K562 (cell line): ENCODE data around the gene API5. TPM values are rescaled to one million over a fixed set of nuclear protein-coding genes. Genes with fewer than 3 reads are reported as not detected.

Experiments
- GTF2F1 ChIP-seq: IDR thresholded peaks from 2 replicates; pipeline ENCODE4 v1.6.1; 2011; ENCODE audit warnings: low read depth, low read length, improper control_type of control experiment
- HIVEP1 ChIP-seq: fragments of 250-450 bp; sonication (Bioruptor Pico); IDR thresholded peaks from 2 replicates; pipeline ENCODE4 v1.4.0; 2020; ENCODE audit warnings: mild to moderate bottlenecking
- HNRNPL ChIP-seq: fragments of 200-400 bp; formaldehyde crosslinking; IDR thresholded peaks from 2 replicates; pipeline ENCODE4 v1.6.1; 2017; ENCODE audit warnings: low read depth, mild to moderate bottlenecking, low read length
- LARP7 ChIP-seq: fragments of 450-650 bp; IDR thresholded peaks from 2 replicates; pipeline ENCODE4 v1.6.1; 2016
- RFX1 ChIP-seq: fragments of 450-650 bp; IDR thresholded peaks from 2 replicates; pipeline ENCODE4 v1.6.1; 2016; ENCODE audit warnings: mild to moderate bottlenecking, moderate library complexity
- SMARCA4 ChIP-seq: fragments of 450-650 bp; IDR thresholded peaks from 2 replicates; pipeline ENCODE4 v1.6.1; 2016
- SRSF3 ChIP-seq: fragments of 200-400 bp; formaldehyde crosslinking; IDR thresholded peaks from 2 replicates; pipeline ENCODE4 v1.6.1; 2016; ENCODE audit warnings: mild to moderate bottlenecking, low read length, moderate library complexity; ENCODE audit not compliant: insufficient read depth
- THRAP3 ChIP-seq: fragments of 450-650 bp; IDR thresholded peaks from 2 replicates; pipeline ENCODE4 v1.6.1; 2016; ENCODE audit warnings: mild to moderate bottlenecking, inconsistent platforms, borderline replicate concordance
- ZBTB8A ChIP-seq: fragments of 450-650 bp; IDR thresholded peaks from 2 replicates; pipeline ENCODE4 v1.6.1; 2018; ENCODE audit warnings: mild to moderate bottlenecking, moderate library complexity; ENCODE audit not compliant: partially characterized antibody
- ZNF174 ChIP-seq: fragments of 250-450 bp; sonication (Bioruptor Pico); IDR thresholded peaks from 2 replicates; pipeline ENCODE4 v1.4.0; 2020; ENCODE audit warnings: mild to moderate bottlenecking
- ZNF695 ChIP-seq: fragments of 450-650 bp; formaldehyde crosslinking; IDR thresholded peaks from 2 replicates; pipeline ENCODE4 v1.4.0; 2020; ENCODE audit warnings: mild to moderate bottlenecking, moderate library complexity
- polyA plus RNA-seq, 8 experiments: library from polyadenylated mRNA; depleted of rRNA in 4 of 8; stranded (reverse) in 5 of 8; unstranded in 3 of 8; fragments of >200 nt; fragmentation: Nextera tagmentation in 2 of 8; fragmentation: Illumina TruSeq in 1 of 8; extraction: Ambion mirVana in 2 of 8; extraction: Trizol in 1 of 8; gene quantifications; 2 replicates each; pipeline versions ENCODE4 v1.2.1 to v1.2.3, GENCODE V29; 2011 to 2014; ENCODE audit warnings: inconsistent platforms in 1 of 8, missing spikeins in 1 of 8
- total RNA-seq, 7 experiments: library from RNA; depleted of rRNA in 6 of 7; stranded (reverse); fragments of >200 nt in 6 of 7; fragmentation: Illumina TruSeq in 2 of 7; extraction: Trizol in 2 of 7; gene quantifications; 2 replicates each; pipeline versions ENCODE4 v1.2.1 to v1.2.3, GENCODE V29; 2011 to 2021; ENCODE audit warnings: low replicate concordance in 1 of 7
- TF ChIP-seq, protein P1 (sequence below): fragments of 450-650 bp; IDR thresholded peaks from 2 replicates; pipeline ENCODE4 v1.6.1; 2016; ENCODE audit warnings: missing biosample characterization, missing genetic modification characterization
- TF ChIP-seq, protein P2 (sequence below), 2 experiments: fragments of 450-650 bp; formaldehyde crosslinking in 1 of 2; IDR thresholded peaks; 2 replicates each; pipeline versions ENCODE4 v1.4.0 to v1.6.1; 2014 to 2020; ENCODE audit warnings: mild to moderate bottlenecking in 2 of 2, borderline replicate concordance in 1 of 2, low read depth in 1 of 2
- TF ChIP-seq, protein P3 (sequence below): sonication (generic); formaldehyde crosslinking; IDR thresholded peaks from 2 replicates; pipeline ENCODE4 v1.8.0; 2023; ENCODE audit warnings: mild to moderate bottlenecking, missing genetic modification reagents
- TF ChIP-seq, protein P4 (sequence below): fragments of 450-650 bp; formaldehyde crosslinking; IDR thresholded peaks from 2 replicates; pipeline ENCODE4 v1.4.0; 2020; ENCODE audit warnings: mild to moderate bottlenecking, moderate library complexity

API5 gene
- total and polyA plus RNA-seq, 9 of the 15 experiments (the other 6 are each of a cell fraction or from before 2014, with no cell fraction given) = 59.8 to 146 (median 123) TPM

DNA sequence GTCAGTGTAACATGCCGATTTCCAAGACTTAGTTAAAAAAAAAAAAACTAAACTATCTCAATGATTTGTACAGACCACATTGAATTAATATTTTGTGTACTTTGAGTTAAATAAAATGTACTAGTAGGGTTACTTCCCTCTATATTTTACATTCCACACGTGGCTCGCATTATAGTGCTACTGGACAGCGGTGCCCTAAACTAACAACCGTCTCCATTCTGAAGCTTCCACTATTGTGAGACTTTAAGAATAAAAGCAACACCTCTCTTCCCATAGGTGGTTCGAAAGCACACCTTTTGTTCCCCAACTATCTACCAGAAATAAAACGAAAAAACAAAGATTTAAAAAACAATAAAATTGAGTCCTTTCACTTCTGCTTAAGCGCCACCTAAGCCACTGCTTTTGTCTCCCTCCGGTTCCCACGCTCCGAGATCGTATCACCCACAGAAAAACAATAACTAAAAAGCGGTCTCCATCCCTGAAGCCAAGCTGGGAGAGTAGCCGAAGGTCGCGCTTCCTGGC, 46.5 kb downstream of the API5 start (continued):
- TF ChIP-seq SRSF3 = no peak
- TF ChIP-seq, protein P1, sequence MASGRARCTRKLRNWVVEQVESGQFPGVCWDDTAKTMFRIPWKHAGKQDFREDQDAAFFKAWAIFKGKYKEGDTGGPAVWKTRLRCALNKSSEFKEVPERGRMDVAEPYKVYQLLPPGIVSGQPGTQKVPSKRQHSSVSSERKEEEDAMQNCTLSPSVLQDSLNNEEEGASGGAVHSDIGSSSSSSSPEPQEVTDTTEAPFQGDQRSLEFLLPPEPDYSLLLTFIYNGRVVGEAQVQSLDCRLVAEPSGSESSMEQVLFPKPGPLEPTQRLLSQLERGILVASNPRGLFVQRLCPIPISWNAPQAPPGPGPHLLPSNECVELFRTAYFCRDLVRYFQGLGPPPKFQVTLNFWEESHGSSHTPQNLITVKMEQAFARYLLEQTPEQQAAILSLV (tag) = no peak
- TF ChIP-seq ZNF174 (CRISPR knock-in tag) = no peak
- TF ChIP-seq ZNF695 (CRISPR knock-in tag) = no peak
- TF ChIP-seq, protein P2, sequence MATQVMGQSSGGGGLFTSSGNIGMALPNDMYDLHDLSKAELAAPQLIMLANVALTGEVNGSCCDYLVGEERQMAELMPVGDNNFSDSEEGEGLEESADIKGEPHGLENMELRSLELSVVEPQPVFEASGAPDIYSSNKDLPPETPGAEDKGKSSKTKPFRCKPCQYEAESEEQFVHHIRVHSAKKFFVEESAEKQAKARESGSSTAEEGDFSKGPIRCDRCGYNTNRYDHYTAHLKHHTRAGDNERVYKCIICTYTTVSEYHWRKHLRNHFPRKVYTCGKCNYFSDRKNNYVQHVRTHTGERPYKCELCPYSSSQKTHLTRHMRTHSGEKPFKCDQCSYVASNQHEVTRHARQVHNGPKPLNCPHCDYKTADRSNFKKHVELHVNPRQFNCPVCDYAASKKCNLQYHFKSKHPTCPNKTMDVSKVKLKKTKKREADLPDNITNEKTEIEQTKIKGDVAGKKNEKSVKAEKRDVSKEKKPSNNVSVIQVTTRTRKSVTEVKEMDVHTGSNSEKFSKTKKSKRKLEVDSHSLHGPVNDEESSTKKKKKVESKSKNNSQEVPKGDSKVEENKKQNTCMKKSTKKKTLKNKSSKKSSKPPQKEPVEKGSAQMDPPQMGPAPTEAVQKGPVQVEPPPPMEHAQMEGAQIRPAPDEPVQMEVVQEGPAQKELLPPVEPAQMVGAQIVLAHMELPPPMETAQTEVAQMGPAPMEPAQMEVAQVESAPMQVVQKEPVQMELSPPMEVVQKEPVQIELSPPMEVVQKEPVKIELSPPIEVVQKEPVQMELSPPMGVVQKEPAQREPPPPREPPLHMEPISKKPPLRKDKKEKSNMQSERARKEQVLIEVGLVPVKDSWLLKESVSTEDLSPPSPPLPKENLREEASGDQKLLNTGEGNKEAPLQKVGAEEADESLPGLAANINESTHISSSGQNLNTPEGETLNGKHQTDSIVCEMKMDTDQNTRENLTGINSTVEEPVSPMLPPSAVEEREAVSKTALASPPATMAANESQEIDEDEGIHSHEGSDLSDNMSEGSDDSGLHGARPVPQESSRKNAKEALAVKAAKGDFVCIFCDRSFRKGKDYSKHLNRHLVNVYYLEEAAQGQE (IDR thresholded peaks at IDR 0.05; ENCODE audit: borderline replicate concordance) = peak; percentile 70
- TF ChIP-seq, protein P2 (CRISPR knock-in tag; IDR thresholded peaks at IDR 0.05; ENCODE audit: low read depth) = no peak
- TF ChIP-seq, protein P3, sequence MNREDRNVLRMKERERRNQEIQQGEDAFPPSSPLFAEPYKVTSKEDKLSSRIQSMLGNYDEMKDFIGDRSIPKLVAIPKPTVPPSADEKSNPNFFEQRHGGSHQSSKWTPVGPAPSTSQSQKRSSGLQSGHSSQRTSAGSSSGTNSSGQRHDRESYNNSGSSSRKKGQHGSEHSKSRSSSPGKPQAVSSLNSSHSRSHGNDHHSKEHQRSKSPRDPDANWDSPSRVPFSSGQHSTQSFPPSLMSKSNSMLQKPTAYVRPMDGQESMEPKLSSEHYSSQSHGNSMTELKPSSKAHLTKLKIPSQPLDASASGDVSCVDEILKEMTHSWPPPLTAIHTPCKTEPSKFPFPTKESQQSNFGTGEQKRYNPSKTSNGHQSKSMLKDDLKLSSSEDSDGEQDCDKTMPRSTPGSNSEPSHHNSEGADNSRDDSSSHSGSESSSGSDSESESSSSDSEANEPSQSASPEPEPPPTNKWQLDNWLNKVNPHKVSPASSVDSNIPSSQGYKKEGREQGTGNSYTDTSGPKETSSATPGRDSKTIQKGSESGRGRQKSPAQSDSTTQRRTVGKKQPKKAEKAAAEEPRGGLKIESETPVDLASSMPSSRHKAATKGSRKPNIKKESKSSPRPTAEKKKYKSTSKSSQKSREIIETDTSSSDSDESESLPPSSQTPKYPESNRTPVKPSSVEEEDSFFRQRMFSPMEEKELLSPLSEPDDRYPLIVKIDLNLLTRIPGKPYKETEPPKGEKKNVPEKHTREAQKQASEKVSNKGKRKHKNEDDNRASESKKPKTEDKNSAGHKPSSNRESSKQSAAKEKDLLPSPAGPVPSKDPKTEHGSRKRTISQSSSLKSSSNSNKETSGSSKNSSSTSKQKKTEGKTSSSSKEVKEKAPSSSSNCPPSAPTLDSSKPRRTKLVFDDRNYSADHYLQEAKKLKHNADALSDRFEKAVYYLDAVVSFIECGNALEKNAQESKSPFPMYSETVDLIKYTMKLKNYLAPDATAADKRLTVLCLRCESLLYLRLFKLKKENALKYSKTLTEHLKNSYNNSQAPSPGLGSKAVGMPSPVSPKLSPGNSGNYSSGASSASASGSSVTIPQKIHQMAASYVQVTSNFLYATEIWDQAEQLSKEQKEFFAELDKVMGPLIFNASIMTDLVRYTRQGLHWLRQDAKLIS (CRISPR knock-in tag) = no peak
- no peak for TF ChIP-seq THRAP3
- TF ChIP-seq HIVEP1 (CRISPR knock-in tag) = no peak
- peak; percentile 38; the same call in 1 of the 2 replicates for TF ChIP-seq SMARCA4
- TF ChIP-seq, protein P4, sequence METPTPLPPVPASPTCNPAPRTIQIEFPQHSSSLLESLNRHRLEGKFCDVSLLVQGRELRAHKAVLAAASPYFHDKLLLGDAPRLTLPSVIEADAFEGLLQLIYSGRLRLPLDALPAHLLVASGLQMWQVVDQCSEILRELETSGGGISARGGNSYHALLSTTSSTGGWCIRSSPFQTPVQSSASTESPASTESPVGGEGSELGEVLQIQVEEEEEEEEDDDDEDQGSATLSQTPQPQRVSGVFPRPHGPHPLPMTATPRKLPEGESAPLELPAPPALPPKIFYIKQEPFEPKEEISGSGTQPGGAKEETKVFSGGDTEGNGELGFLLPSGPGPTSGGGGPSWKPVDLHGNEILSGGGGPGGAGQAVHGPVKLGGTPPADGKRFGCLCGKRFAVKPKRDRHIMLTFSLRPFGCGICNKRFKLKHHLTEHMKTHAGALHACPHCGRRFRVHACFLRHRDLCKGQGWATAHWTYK (CRISPR knock-in tag) = no peak
- 0 out of 2 replicates have a peak, but pooled peaks have one; percentile 5 for TF ChIP-seq LARP7
- no peak for TF ChIP-seq HNRNPL
- 0 out of 2 replicates have a peak, but pooled peaks have one; percentile 56 for TF ChIP-seq GTF2F1
- TF ChIP-seq ZBTB8A = no peak
- TF ChIP-seq RFX1 = no peak
